ENCODE measurements around the gene ARPP21. TPM values are rescaled to one million over a fixed set of nuclear protein-coding genes. Genes with fewer than 3 reads are reported as not detected.

Gene ARPP21
- polyA plus RNA-seq, 1 of the 3 experiments (the other 2 are of a cell fraction), result 1.6 TPM

GRCh38 chr3:35680866-35681650 lies 41.7 kb downstream of the ARPP21 start:
- ChIA-PET POLR2A (no interaction called here), CTCF (interaction anchor here (0.7 to 1.7 kb wide), 4 partner anchors 9 to 227 kb away, joined by 3 to 7 read pairs (median 4); no protein-coding TSS in a partner anchor)
- Histone ChIP-seq H4K20me1 (ENCODE audit: insufficient read depth) (no peaks in the 10 kb centered on the region), H3K27ac (ENCODE audit: low read depth in 2 of 2, low read length in 1 of 2) (no peak overlapping the region), H3K79me2 (ENCODE audit: insufficient read depth) (no peaks in the 10 kb centered on the region), H3K36me3 (replicated peaks in 1 of 2; ENCODE audit: control insufficient read depth in 1 of 2, insufficient read depth in 2 of 2, low read length in 1 of 2) (no peaks in the 10 kb centered on the region), H3K4me1 (ENCODE audit: control insufficient read depth in 1 of 2, insufficient read depth in 2 of 2, low read depth in 1 of 2, low read length in 1 of 2) (no peaks in the 10 kb centered on the region; a peak in 1 of 4 replicates), H3K9me2 (no peaks in the 10 kb centered on the region), H3K9ac (no peak overlapping the region), H3K4me2 (no peak overlapping the region), H3F3A (replicated peaks; ENCODE audit: insufficient read depth) (no peaks in the 10 kb centered on the region), H3K27me3 (ENCODE audit: insufficient read depth) (no peaks in the 10 kb centered on the region), H3K9me3 (no peaks in the 10 kb centered on the region), H3K4me3 (ENCODE audit: low read depth in 2 of 2, low read length in 1 of 2) (no peak overlapping the region), H2AFZ (ENCODE audit: low read depth) (no peak overlapping the region)
- WGBS (ENCODE audit: low lambda C conversion rate), result 61% methylated on average over 5 of the region's 5 CpGs
- DNase-seq, result no peak
- TF ChIP-seq TCF12 (IDR thresholded peaks at IDR 0.05) (no peak), POLR2AphosphoS5 (IDR thresholded peaks at IDR 0.05; ENCODE audit: low read depth, low read length) (no peak), CHD2 (IDR thresholded peaks at IDR 0.05; ENCODE audit: low read length, partially characterized antibody) (no peak), IRF3 (IDR thresholded peaks at IDR 0.05; ENCODE audit: low read depth, low read length) (no peak), GATA2 (CRISPR knock-in tag; IDR thresholded peaks at IDR 0.05) (no peak), REST (IDR thresholded peaks at IDR 0.05; ENCODE audit: low read depth, low read length) (no peak), MXI1 (IDR thresholded peaks at IDR 0.05; ENCODE audit: low read depth, low read length) (no peak), EP300 (IDR thresholded peaks at IDR 0.05; ENCODE audit: borderline replicate concordance in 1 of 2, low read depth in 1 of 2, low read length in 1 of 2) (no peak)
- TF ChIP-seq, protein P1, sequence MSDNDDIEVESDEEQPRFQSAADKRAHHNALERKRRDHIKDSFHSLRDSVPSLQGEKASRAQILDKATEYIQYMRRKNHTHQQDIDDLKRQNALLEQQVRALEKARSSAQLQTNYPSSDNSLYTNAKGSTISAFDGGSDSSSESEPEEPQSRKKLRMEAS (IDR thresholded peaks at IDR 0.05; ENCODE audit: low read depth), result no peak

DNA sequence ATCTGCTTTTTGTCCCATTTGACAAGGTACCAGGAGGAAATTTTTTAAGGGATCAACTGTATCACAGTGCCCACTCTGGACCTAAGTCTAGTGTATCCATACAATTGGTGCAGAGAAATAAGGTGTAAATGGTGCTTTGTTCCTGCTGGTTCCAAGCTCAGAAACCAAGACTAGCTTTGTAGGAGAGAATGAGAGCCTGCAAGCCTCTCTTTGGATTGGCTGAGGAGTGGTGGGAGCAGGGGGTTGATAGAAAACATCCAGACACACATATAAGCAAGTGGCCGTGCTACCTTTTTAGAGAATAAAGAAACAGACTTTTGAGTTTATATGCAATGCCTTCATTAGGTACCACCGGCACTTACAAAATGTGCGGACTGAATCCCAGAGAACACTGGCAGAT lies 45.8 kb downstream of the ARPP21 start:
- CTCF ChIA-PET, result no interaction called here
- Histone ChIP-seq H3K27me3 (ENCODE audit: insufficient read depth) (no peaks in the 10 kb centered on the region), H2AFZ (ENCODE audit: low read depth) (no peak overlapping the region)

More for the DNA sequence above, 45.8 kb downstream of the ARPP21 start:
- 95% methylated on average over 3 of the region's 3 CpGs for WGBS (ENCODE audit: low lambda C conversion rate)
- Histone ChIP-seq H3K4me1 (ENCODE audit: control insufficient read depth in 1 of 2, insufficient read depth in 2 of 2, low read depth in 1 of 2, low read length in 1 of 2) (no peaks in the 10 kb centered on the region; a peak in 1 of 4 replicates), H3K79me2 (ENCODE audit: insufficient read depth) (no peaks in the 10 kb centered on the region), H3F3A (replicated peaks; ENCODE audit: insufficient read depth) (no peaks in the 10 kb centered on the region), H3K9ac (no peak overlapping the region), H3K4me2 (no peak overlapping the region), H3K4me3 (ENCODE audit: low read depth in 2 of 2, low read length in 1 of 2) (no peak overlapping the region), H3K9me3 (no peaks in the 10 kb centered on the region), H3K9me2 (no peaks in the 10 kb centered on the region), H3K36me3 (replicated peaks in 1 of 2; ENCODE audit: control insufficient read depth in 1 of 2, insufficient read depth in 2 of 2, low read length in 1 of 2) (no peaks in the 10 kb centered on the region), H3K27ac (ENCODE audit: low read depth in 2 of 2, low read length in 1 of 2) (no peak overlapping the region), H4K20me1 (ENCODE audit: insufficient read depth) (no peaks in the 10 kb centered on the region)
- POLR2A ChIA-PET, result no interaction called here
- no peak for DNase-seq
- TF ChIP-seq IRF3 (IDR thresholded peaks at IDR 0.05; ENCODE audit: low read depth, low read length), result no peak
- no peak for TF ChIP-seq ZBTB33 (IDR thresholded peaks at IDR 0.05; ENCODE audit: borderline replicate concordance, low read depth)
- no peak for TF ChIP-seq MXI1 (IDR thresholded peaks at IDR 0.05; ENCODE audit: low read depth, low read length)
- TF ChIP-seq FOXM1 (IDR thresholded peaks at IDR 0.05; ENCODE audit: low read depth), result no peak
- no peak for TF ChIP-seq RCOR1 (IDR thresholded peaks at IDR 0.05; ENCODE audit: low read length)
- TF ChIP-seq MEF2A (IDR thresholded peaks at IDR 0.05; ENCODE audit: borderline replicate concordance, low read depth), result no peak
- no peak for TF ChIP-seq RXRA (IDR thresholded peaks at IDR 0.05; ENCODE audit: borderline replicate concordance, low read depth)
- TF ChIP-seq, protein P2, sequence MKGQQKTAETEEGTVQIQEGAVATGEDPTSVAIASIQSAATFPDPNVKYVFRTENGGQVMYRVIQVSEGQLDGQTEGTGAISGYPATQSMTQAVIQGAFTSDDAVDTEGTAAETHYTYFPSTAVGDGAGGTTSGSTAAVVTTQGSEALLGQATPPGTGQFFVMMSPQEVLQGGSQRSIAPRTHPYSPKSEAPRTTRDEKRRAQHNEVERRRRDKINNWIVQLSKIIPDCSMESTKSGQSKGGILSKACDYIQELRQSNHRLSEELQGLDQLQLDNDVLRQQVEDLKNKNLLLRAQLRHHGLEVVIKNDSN (IDR thresholded peaks at IDR 0.05; ENCODE audit: borderline replicate concordance, low read depth), result no peak
- no peak for TF ChIP-seq TAF1 (IDR thresholded peaks at IDR 0.05; ENCODE audit: borderline replicate concordance, low read depth, low read length)

Data from SK-N-SH (cell line).